Prostate gland (tissue), 2 donors: Measurements from ENCODE around the gene BCAT1.

Source experiments
- POLR2A ChIP-seq: fragments of 450-650 bp; IDR thresholded peaks from one replicate; pipeline ENCODE4 v1.6.1; 2016; ENCODE audit warnings: antibody characterized with exemption, mild to moderate bottlenecking
- POLR2AphosphoS5 ChIP-seq: sonication (generic); formaldehyde crosslinking; IDR thresholded peaks from one replicate; pipeline ENCODE4 v1.6.1; 2017; ENCODE audit warnings: antibody characterized with exemption
- TF ChIP-seq, protein P1 (sequence below), 4 experiments: fragments of 200-600 bp in 2 of 4; fragments of 450-650 bp in 2 of 4; sonication (generic) in 2 of 4; IDR thresholded peaks; 1 replicate in 3 of 4; 2 replicates in 1 of 4; pipeline ENCODE4 v1.5.1; 2016 to 2019; ENCODE audit warnings: antibody characterized with exemption in 4 of 4, mild to moderate bottlenecking in 2 of 4, moderate library complexity in 2 of 4

DNA sequence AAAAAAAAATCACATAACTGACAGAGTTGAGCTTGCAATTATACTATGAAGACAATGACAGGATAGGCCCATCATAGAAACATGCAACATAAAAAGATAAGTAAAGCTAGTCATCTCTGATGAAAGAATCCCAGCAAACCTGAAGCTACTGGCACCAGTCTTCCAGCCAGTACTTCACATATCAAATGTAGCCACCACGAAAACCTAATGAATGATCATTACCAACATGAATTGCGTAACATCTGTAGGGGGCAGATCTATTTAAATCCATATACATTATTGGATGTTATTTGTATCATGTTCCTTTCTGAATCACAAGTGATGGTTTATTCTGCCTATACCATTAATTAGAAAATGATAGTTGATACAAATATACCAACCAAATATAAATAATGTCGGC, 73.9 kb downstream of the BCAT1 start:
- TF ChIP-seq, protein P1, sequence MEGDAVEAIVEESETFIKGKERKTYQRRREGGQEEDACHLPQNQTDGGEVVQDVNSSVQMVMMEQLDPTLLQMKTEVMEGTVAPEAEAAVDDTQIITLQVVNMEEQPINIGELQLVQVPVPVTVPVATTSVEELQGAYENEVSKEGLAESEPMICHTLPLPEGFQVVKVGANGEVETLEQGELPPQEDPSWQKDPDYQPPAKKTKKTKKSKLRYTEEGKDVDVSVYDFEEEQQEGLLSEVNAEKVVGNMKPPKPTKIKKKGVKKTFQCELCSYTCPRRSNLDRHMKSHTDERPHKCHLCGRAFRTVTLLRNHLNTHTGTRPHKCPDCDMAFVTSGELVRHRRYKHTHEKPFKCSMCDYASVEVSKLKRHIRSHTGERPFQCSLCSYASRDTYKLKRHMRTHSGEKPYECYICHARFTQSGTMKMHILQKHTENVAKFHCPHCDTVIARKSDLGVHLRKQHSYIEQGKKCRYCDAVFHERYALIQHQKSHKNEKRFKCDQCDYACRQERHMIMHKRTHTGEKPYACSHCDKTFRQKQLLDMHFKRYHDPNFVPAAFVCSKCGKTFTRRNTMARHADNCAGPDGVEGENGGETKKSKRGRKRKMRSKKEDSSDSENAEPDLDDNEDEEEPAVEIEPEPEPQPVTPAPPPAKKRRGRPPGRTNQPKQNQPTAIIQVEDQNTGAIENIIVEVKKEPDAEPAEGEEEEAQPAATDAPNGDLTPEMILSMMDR (IDR thresholded peaks at IDR 0.05): no peak
- TF ChIP-seq POLR2A (no peak), POLR2AphosphoS5 (no peak)
